UCSD-AML1 (cell line): ENCODE data around the gene IDH3G.

ENCODE experiments used
- DNase-seq: peaks from one replicate; lab custom pipeline; 2025; ENCODE audit not compliant: unreplicated experiment; lab: John Stamatoyannopoulos, UW

IDH3G gene

GRCh38 chrX:153816831-153817690 is 22.9 kb upstream of the IDH3G start:
- DNase-seq, result peak; percentile 41

- peak; percentile 35 for DNase-seq
Measured at GRCh38 chrX:153814591-153815315, 20.6 kb upstream of the IDH3G start.

- no peak for DNase-seq
Measured at GRCh38 chrX:153813161-153813560, 19.0 kb upstream of the IDH3G start.

- no peak for DNase-seq
Measured at GRCh38 chrX:153812220-153812619, 18.0 kb upstream of the IDH3G start.

GRCh38 chrX:153807976-153808375 is 13.8 kb upstream of the IDH3G start:
- DNase-seq, result no peak

GRCh38 chrX:153806999-153807575 is 12.9 kb upstream of the IDH3G start:
- DNase-seq, result no peak

GRCh38 chrX:153805436-153805835 is 11.3 kb upstream of the IDH3G start:
- no peak for DNase-seq

- DNase-seq, result no peak
Measured at GRCh38 chrX:153804621-153805020, 10.4 kb upstream of the IDH3G start.

GRCh38 chrX:153804100-153804595 is 10.0 kb upstream of the IDH3G start:
- no peak for DNase-seq

- DNase-seq, result no peak
Measured at GRCh38 chrX:153803211-153804099, 9.3 kb upstream of the IDH3G start.

- DNase-seq, result no peak
Measured at GRCh38 chrX:153802513-153803045, 8.4 kb upstream of the IDH3G start.

GRCh38 chrX:153801669-153802068 is 7.5 kb upstream of the IDH3G start:
- DNase-seq, result no peak

GRCh38 chrX:153800746-153801145 is 6.6 kb upstream of the IDH3G start:
- no peak for DNase-seq

- DNase-seq, result no peak
Measured at GRCh38 chrX:153800177-153800722, 6.1 kb upstream of the IDH3G start.

GRCh38 chrX:153799326-153799725 is 5.2 kb upstream of the IDH3G start:
- DNase-seq, result no peak

GRCh38 chrX:153797415-153798015 is 3.3 kb upstream of the IDH3G start:
- DNase-seq, result no peak

- no peak for DNase-seq
Measured at GRCh38 chrX:153794897-153795816, 982 bp upstream of the IDH3G start.

- peak; percentile 44 for DNase-seq
Measured at GRCh38 chrX:153793291-153793690, 884 bp downstream of the IDH3G start.

GRCh38 chrX:153792368-153792767 is 1.8 kb downstream of the IDH3G start:
- DNase-seq, result no peak
